Spleen (tissue), 7 donors: Measurements from ENCODE around the gene TFPT.

Source experiments
- POLR2A ChIP-seq, 3 donors: fragments of 450-650 bp; IDR thresholded peaks; one replicate each; pipeline ENCODE4 v1.5.1; 2017; ENCODE audit warnings: antibody characterized with exemption in 3 of 3, mild to moderate bottlenecking in 1 of 3
- POLR2AphosphoS5 ChIP-seq, 3 donors: sonication (generic); formaldehyde crosslinking; IDR thresholded peaks; one replicate each; pipeline ENCODE4 v1.5.1; 2017; ENCODE audit warnings: antibody characterized with exemption in 3 of 3
- TF ChIP-seq, protein P1 (sequence below), 11 experiments: fragments of 200-600 bp in 7 of 11; fragments of 450-650 bp in 4 of 11; sonication (generic) in 4 of 11; IDR thresholded peaks in 8 of 11; conservative IDR thresholded peaks in 3 of 11; 1 replicate in 7 of 11; 2 replicates in 4 of 11; pipeline versions ENCODE4 v1.4.0 to v1.8.0; 2016 to 2021; ENCODE audit warnings: antibody characterized with exemption in 11 of 11, inconsistent platforms in 4 of 11, mild to moderate bottlenecking in 1 of 11
- donor health status: DM: no; HTN: no; CAD: no; lungs with moderate emphysema.
- donor health status: DM: no; HTN: no; CAD: no.
- donor health status: DM: no; HTN: no; CAD: no.

GRCh38 chr19:54165222-54165621 is 49.8 kb upstream of the TFPT start:
- TF ChIP-seq, protein P1, sequence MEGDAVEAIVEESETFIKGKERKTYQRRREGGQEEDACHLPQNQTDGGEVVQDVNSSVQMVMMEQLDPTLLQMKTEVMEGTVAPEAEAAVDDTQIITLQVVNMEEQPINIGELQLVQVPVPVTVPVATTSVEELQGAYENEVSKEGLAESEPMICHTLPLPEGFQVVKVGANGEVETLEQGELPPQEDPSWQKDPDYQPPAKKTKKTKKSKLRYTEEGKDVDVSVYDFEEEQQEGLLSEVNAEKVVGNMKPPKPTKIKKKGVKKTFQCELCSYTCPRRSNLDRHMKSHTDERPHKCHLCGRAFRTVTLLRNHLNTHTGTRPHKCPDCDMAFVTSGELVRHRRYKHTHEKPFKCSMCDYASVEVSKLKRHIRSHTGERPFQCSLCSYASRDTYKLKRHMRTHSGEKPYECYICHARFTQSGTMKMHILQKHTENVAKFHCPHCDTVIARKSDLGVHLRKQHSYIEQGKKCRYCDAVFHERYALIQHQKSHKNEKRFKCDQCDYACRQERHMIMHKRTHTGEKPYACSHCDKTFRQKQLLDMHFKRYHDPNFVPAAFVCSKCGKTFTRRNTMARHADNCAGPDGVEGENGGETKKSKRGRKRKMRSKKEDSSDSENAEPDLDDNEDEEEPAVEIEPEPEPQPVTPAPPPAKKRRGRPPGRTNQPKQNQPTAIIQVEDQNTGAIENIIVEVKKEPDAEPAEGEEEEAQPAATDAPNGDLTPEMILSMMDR (IDR thresholded peaks at IDR 0.05 in 8 of 11, conservative IDR thresholded peaks at IDR 0.05 in 3 of 11): no peak
- TF ChIP-seq POLR2AphosphoS5 (IDR thresholded peaks at IDR 0.05): no peak
- TF ChIP-seq POLR2A (IDR thresholded peaks at IDR 0.05): no peak
